Type B pancreatic cell (in vitro differentiated cells): ENCODE measurements around the gene OTOG. TPM values are rescaled to one million over a fixed set of nuclear protein-coding genes. Genes with fewer than 3 reads are reported as not detected.

Source experiments
- DNase-seq: peaks from one replicate; pipeline ENCODE4 v3.0.0; 2021; ENCODE audit warnings: mixed read lengths; ENCODE audit not compliant: unreplicated experiment; ENCODE audit errors: extremely low spot score
- H3K27ac Mint-ChIP-seq: 2 replicates; pipeline ENCODE4 v1.8.0; 2021; ENCODE audit warnings: mild to moderate bottlenecking, mixed read lengths
- H3K27me3 Mint-ChIP-seq: 2 replicates; pipeline ENCODE4 v1.8.0; 2021; ENCODE audit warnings: mixed read lengths
- H3K36me3 Mint-ChIP-seq: 2 replicates; pipeline ENCODE4 v1.8.0; 2021; ENCODE audit warnings: mixed read lengths
- H3K4me1 Mint-ChIP-seq: one replicate; pipeline ENCODE4 v1.8.0; 2021; ENCODE audit warnings: mixed read lengths; ENCODE audit not compliant: unreplicated experiment
- H3K4me3 Mint-ChIP-seq: 2 replicates; pipeline ENCODE4 v1.8.0; 2021; ENCODE audit warnings: mild to moderate bottlenecking, mixed read lengths
- H3K9me3 Mint-ChIP-seq: 2 replicates; pipeline ENCODE4 v1.8.0; 2021; ENCODE audit warnings: mixed read lengths
- total RNA-seq: library from RNA; stranded (reverse); gene quantifications from 2 replicates; pipeline ENCODE4 v1.2.1, GENCODE V29; 2021; ENCODE audit warnings: low replicate concordance
- TF ChIP-seq, protein P1 (sequence below): fragments of 200-600 bp; sonication (generic); conservative IDR thresholded peaks from 2 replicates; pipeline ENCODE4 v1.5.0; 2021; ENCODE audit warnings: antibody characterized with exemption, mild to moderate bottlenecking

Gene OTOG
- total RNA-seq, 1 donor from 2014 or later: 1.5 TPM

DNA sequence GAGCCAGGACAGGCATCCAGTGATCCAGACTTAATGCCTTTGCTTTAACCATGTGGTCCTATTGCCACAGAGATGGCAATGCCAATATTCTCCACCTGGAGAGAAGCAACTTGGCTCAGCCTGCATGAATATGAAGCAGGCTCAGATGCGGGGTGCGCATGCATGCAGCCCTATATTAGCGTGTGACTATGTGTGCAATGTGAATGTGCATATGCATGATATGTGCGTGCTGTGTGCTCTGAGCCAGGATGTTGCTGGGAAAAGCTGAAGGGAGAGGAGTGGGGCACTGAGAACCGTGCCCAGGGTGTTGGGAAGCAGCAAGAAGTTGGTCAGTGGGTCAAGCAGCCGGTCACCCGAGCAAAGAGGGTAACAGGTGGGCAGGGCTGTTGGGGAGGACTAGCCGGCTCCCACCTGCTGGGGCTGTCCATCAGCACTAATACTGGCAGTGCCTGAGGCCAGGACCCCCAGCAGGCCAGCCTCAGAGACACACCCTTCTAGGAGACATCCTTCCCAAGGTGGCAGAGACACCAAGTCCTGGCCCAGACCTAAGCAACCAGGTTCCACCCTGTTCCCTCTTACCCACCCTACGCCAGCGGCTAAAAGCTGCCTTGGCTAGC lies 147.5 kb downstream of the OTOG start:
- Mint-ChIP-seq H3K4me3 (peak overlapping the region; percentile 30), H3K36me3 (peaks cover 4% of the 10 kb centered on the region), H3K27me3 (peaks cover 77% of the 10 kb centered on the region), H3K27ac (no peak overlapping the region), H3K9me3 (no peaks in the 10 kb centered on the region), H3K4me1 (peaks cover 6% of the 10 kb centered on the region)
- DNase-seq: no peak
- TF ChIP-seq, protein P1, sequence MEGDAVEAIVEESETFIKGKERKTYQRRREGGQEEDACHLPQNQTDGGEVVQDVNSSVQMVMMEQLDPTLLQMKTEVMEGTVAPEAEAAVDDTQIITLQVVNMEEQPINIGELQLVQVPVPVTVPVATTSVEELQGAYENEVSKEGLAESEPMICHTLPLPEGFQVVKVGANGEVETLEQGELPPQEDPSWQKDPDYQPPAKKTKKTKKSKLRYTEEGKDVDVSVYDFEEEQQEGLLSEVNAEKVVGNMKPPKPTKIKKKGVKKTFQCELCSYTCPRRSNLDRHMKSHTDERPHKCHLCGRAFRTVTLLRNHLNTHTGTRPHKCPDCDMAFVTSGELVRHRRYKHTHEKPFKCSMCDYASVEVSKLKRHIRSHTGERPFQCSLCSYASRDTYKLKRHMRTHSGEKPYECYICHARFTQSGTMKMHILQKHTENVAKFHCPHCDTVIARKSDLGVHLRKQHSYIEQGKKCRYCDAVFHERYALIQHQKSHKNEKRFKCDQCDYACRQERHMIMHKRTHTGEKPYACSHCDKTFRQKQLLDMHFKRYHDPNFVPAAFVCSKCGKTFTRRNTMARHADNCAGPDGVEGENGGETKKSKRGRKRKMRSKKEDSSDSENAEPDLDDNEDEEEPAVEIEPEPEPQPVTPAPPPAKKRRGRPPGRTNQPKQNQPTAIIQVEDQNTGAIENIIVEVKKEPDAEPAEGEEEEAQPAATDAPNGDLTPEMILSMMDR: no peak

DNA sequence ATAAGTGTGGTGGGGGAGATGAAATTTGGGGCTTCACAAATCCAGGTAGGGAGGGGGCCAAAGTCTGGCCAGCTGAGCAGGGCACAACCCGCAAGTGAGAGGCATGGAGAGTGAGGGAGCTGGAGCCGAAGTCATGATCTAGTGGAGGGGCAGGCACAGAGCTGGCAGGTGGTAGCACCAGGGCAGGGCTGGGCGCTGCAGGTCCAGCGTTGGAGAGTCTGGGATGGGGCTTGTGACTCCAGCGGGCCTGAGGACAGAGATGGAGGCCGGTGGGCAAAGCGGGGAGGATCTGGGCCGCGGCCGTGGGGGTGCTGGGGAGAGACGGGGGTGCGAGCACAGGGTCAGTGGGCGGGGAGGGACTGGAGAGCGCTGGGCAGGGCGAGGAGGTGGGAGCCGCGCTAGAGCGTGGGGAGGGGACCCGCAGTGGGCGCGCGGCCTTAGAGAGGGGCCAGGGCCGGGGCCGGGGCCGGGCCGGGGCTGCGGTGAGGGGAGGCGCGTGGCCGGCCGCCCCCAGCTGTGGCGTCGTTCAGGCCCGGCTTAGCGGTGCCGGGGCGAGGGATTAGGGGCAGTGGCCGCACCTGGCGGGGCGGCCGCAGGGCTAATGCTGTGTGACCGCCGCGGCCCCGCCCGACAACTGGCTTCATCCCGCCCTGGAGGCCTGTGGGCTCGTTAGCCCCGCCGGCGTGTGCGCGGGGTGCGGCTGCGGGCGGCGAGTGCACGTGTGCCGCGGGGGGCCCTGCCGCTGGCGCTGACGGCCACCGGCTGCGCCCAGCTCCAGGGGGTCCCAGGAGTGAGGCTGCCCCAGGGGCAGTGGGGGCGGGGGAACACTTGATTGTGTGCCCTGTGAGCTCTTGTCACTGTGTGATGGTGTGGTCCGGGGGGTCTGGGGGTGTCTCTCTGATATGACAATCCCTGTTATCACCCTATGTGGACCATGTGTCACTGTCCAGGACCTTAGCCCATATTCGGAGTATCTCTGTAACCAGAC lies 148.7 kb downstream of the OTOG start:
- Mint-ChIP-seq H3K9me3 (no peaks in the 10 kb centered on the region), H3K27me3 (peaks cover 80% of the 10 kb centered on the region), H3K36me3 (peaks cover 4% of the 10 kb centered on the region), H3K27ac (no peak overlapping the region), H3K4me3 (peak overlapping the region; percentile 67), H3K4me1 (peaks cover 12% of the 10 kb centered on the region)
- no peak for DNase-seq
- TF ChIP-seq, protein P1: no peak

DNA sequence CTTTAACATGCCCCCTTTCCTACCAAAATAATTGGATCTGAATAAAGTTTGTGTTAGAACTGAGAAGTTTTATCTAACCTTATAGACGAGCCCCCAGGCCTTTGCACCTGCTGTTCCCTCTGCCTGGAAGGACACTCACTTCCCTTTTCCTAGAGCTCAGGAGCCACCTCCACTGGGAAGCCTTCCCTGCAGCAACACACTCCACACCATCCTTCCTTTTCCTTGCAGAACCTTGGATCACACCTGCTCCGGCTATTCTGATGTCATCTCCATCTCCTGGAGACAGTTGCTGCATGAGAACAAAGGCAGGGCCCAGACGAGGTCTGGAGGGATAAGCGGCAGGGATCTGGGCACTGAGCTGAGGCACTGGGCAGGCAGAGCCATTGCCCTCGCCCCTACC lies 149.7 kb downstream of the OTOG start:
- Mint-ChIP-seq H3K4me1 (peaks cover 16% of the 10 kb centered on the region), H3K4me3 (no peak overlapping the region), H3K27ac (no peak overlapping the region), H3K27me3 (peaks cover 76% of the 10 kb centered on the region), H3K36me3 (peaks cover 4% of the 10 kb centered on the region), H3K9me3 (no peaks in the 10 kb centered on the region)
- DNase-seq: no peak
- TF ChIP-seq, protein P1: no peak

Other genes starting within 250 kb of the OTOG start
- gene NCR3LG1, start 195.5 kb upstream of the OTOG start, total RNA-seq: 6.0 and 12.3 TPM in 2 replicates
- 18.6 and 25.4 TPM in 2 replicates for gene KCNJ11, start 158.6 kb upstream of the OTOG start, total RNA-seq
- 80.5 and 106 TPM in 2 replicates for gene ABCC8, start 70.4 kb upstream of the OTOG start, total RNA-seq
- gene USH1C, start 2.8 kb upstream of the OTOG start, total RNA-seq: 21.8 and 30.0 TPM in 2 replicates
- 3.6 TPM in 1 of 2 replicates, not detected in the other for gene MYOD1, start 172.3 kb downstream of the OTOG start, total RNA-seq
- 1.8 and 2.8 TPM in 2 replicates for gene KCNC1, start 187.5 kb downstream of the OTOG start, total RNA-seq